ENCODE data around the gene IFT122. TPM values are rescaled to one million over a fixed set of nuclear protein-coding genes. Genes with fewer than 3 reads are reported as not detected.

IFT122 gene
- total and polyA plus RNA-seq, 4 donors: 26.5 to 44.0 (median 36.7) TPM

- H3K4me1 ChIP-seq (ENCODE audit: control insufficient read depth, insufficient read depth, low read length): peaks cover 29% of the 10 kb centered on the region
- no peaks in the 10 kb centered on the region for H3K27me3 ChIP-seq (ENCODE audit: control insufficient read depth, insufficient read depth, low read length)
- H3K36me3 ChIP-seq (ENCODE audit: control insufficient read depth, insufficient read depth, low read length): peaks cover 5% of the 10 kb centered on the region
- no peaks in the 10 kb centered on the region for H3K9me3 ChIP-seq (ENCODE audit: control insufficient read depth, insufficient read depth, low read length)
- 89% methylated on average over 6 of the region's 11 CpGs for WGBS (ENCODE audit: insufficient coverage)
- H3K4me3 ChIP-seq (ENCODE audit: low read depth, low read length): no peak overlapping the region
- no peak for DNase-seq (ENCODE audit: low read depth in 4 of 6, low spot score in 6 of 6)
- no peak overlapping the region for H3K27ac ChIP-seq (ENCODE audit: low read depth, low read length)
Observed at GRCh38 chr3:129527262-129527661, 87.2 kb downstream of the IFT122 start.

GRCh38 chr3:129528589-129529100 is 88.6 kb downstream of the IFT122 start, which contains the start of gene RHO:
Gene RHO, plus strand, starts transcription at chr3:129528639. Its CDS starts 95 bp downstream, at chr3:129528734.
- Histone ChIP-seq H3K36me3 (ENCODE audit: control insufficient read depth, insufficient read depth, low read length) (no peaks in the 10 kb centered on the region), H3K27me3 (ENCODE audit: control insufficient read depth, insufficient read depth, low read length) (no peaks in the 10 kb centered on the region), H3K27ac (ENCODE audit: low read depth, low read length) (no peak within 1 kb of the TSS), H3K9me3 (ENCODE audit: control insufficient read depth, insufficient read depth, low read length) (no peaks in the 10 kb centered on the region), H3K4me1 (ENCODE audit: control insufficient read depth, insufficient read depth, low read length) (peaks cover 23% of the 10 kb centered on the region), H3K4me3 (ENCODE audit: low read depth, low read length) (no peak within 1 kb of the TSS)
- DNase-seq (ENCODE audit: low read depth in 4 of 6, low spot score in 6 of 6): no peak
- 93% methylated on average over 14 of the region's 18 CpGs for WGBS (ENCODE audit: insufficient coverage)

GRCh38 chr3:129529436-129530210 is 89.6 kb downstream of the IFT122 start:
- H3K4me1 ChIP-seq (ENCODE audit: control insufficient read depth, insufficient read depth, low read length): peaks cover 23% of the 10 kb centered on the region
- no peaks in the 10 kb centered on the region for H3K27me3 ChIP-seq (ENCODE audit: control insufficient read depth, insufficient read depth, low read length)
- no peak for DNase-seq (ENCODE audit: low read depth in 4 of 6, low spot score in 6 of 6)
- no peak overlapping the region for H3K27ac ChIP-seq (ENCODE audit: low read depth, low read length)
- 78% methylated on average over 5 of the region's 12 CpGs for WGBS (ENCODE audit: insufficient coverage)
- no peaks in the 10 kb centered on the region for H3K36me3 ChIP-seq (ENCODE audit: control insufficient read depth, insufficient read depth, low read length)
- no peaks in the 10 kb centered on the region for H3K9me3 ChIP-seq (ENCODE audit: control insufficient read depth, insufficient read depth, low read length)
- no peak overlapping the region for H3K4me3 ChIP-seq (ENCODE audit: low read depth, low read length)

GRCh38 chr3:129530251-129530791 is 90.3 kb downstream of the IFT122 start:
- DNase-seq (ENCODE audit: low read depth in 4 of 6, low spot score in 6 of 6): peak in 2 of 6 donors; percentile 11 to 50
- H3K4me1 ChIP-seq (ENCODE audit: control insufficient read depth, insufficient read depth, low read length): peaks cover 23% of the 10 kb centered on the region
- no peak overlapping the region for H3K4me3 ChIP-seq (ENCODE audit: low read depth, low read length)
- H3K9me3 ChIP-seq (ENCODE audit: control insufficient read depth, insufficient read depth, low read length): no peaks in the 10 kb centered on the region
- 30% methylated on average over 4 of the region's 6 CpGs for WGBS (ENCODE audit: insufficient coverage)
- no peaks in the 10 kb centered on the region for H3K36me3 ChIP-seq (ENCODE audit: control insufficient read depth, insufficient read depth, low read length)
- no peaks in the 10 kb centered on the region for H3K27me3 ChIP-seq (ENCODE audit: control insufficient read depth, insufficient read depth, low read length)
- no peak overlapping the region for H3K27ac ChIP-seq (ENCODE audit: low read depth, low read length)

DNA sequence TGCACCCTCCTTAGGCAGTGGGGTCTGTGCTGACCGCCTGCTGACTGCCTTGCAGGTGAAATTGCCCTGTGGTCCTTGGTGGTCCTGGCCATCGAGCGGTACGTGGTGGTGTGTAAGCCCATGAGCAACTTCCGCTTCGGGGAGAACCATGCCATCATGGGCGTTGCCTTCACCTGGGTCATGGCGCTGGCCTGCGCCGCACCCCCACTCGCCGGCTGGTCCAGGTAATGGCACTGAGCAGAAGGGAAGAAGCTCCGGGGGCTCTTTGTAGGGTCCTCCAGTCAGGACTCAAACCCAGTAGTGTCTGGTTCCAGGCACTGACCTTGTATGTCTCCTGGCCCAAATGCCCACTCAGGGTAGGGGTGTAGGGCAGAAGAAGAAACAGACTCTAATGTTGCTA is 90.8 kb downstream of the IFT122 start:
- H3K36me3 ChIP-seq (ENCODE audit: control insufficient read depth, insufficient read depth, low read length): no peaks in the 10 kb centered on the region
- H3K9me3 ChIP-seq (ENCODE audit: control insufficient read depth, insufficient read depth, low read length): no peaks in the 10 kb centered on the region
- H3K27me3 ChIP-seq (ENCODE audit: control insufficient read depth, insufficient read depth, low read length): no peaks in the 10 kb centered on the region
- 95% methylated on average over 13 of the region's 13 CpGs for WGBS (ENCODE audit: insufficient coverage)
- no peak for DNase-seq (ENCODE audit: low read depth in 4 of 6, low spot score in 6 of 6)
- H3K4me1 ChIP-seq (ENCODE audit: control insufficient read depth, insufficient read depth, low read length): peaks cover 23% of the 10 kb centered on the region
- H3K27ac ChIP-seq (ENCODE audit: low read depth, low read length): no peak overlapping the region
- no peak overlapping the region for H3K4me3 ChIP-seq (ENCODE audit: low read depth, low read length)

GRCh38 chr3:129531699-129532098 is 91.7 kb downstream of the IFT122 start:
- DNase-seq (ENCODE audit: low read depth in 4 of 6, low spot score in 6 of 6): no peak
- H3K4me3 ChIP-seq (ENCODE audit: low read depth, low read length): no peak overlapping the region
- H3K4me1 ChIP-seq (ENCODE audit: control insufficient read depth, insufficient read depth, low read length): peaks cover 26% of the 10 kb centered on the region
- no peaks in the 10 kb centered on the region for H3K27me3 ChIP-seq (ENCODE audit: control insufficient read depth, insufficient read depth, low read length)
- H3K27ac ChIP-seq (ENCODE audit: low read depth, low read length): no peak overlapping the region
- H3K36me3 ChIP-seq (ENCODE audit: control insufficient read depth, insufficient read depth, low read length): no peaks in the 10 kb centered on the region
- 94% methylated on average over 8 of the region's 11 CpGs for WGBS (ENCODE audit: insufficient coverage)
- no peaks in the 10 kb centered on the region for H3K9me3 ChIP-seq (ENCODE audit: control insufficient read depth, insufficient read depth, low read length)

DNA sequence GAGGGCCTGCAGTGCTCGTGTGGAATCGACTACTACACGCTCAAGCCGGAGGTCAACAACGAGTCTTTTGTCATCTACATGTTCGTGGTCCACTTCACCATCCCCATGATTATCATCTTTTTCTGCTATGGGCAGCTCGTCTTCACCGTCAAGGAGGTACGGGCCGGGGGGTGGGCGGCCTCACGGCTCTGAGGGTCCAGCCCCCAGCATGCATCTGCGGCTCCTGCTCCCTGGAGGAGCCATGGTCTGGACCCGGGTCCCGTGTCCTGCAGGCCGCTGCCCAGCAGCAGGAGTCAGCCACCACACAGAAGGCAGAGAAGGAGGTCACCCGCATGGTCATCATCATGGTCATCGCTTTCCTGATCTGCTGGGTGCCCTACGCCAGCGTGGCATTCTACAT is 92.2 kb downstream of the IFT122 start:
- 98% methylated on average over 20 of the region's 20 CpGs for WGBS (ENCODE audit: insufficient coverage)
- no peaks in the 10 kb centered on the region for H3K36me3 ChIP-seq (ENCODE audit: control insufficient read depth, insufficient read depth, low read length)
- H3K27me3 ChIP-seq (ENCODE audit: control insufficient read depth, insufficient read depth, low read length): no peaks in the 10 kb centered on the region
- DNase-seq (ENCODE audit: low read depth in 4 of 6, low spot score in 6 of 6): no peak
- no peaks in the 10 kb centered on the region for H3K9me3 ChIP-seq (ENCODE audit: control insufficient read depth, insufficient read depth, low read length)
- H3K27ac ChIP-seq (ENCODE audit: low read depth, low read length): no peak overlapping the region
- H3K4me1 ChIP-seq (ENCODE audit: control insufficient read depth, insufficient read depth, low read length): peaks cover 30% of the 10 kb centered on the region
- H3K4me3 ChIP-seq (ENCODE audit: low read depth, low read length): no peak overlapping the region

GRCh38 chr3:129533406-129533805 is 93.4 kb downstream of the IFT122 start:
- no peaks in the 10 kb centered on the region for H3K9me3 ChIP-seq (ENCODE audit: control insufficient read depth, insufficient read depth, low read length)
- no peak overlapping the region for H3K27ac ChIP-seq (ENCODE audit: low read depth, low read length)
- H3K4me3 ChIP-seq (ENCODE audit: low read depth, low read length): no peak overlapping the region
- peaks cover 22% of the 10 kb centered on the region for H3K4me1 ChIP-seq (ENCODE audit: control insufficient read depth, insufficient read depth, low read length)
- H3K27me3 ChIP-seq (ENCODE audit: control insufficient read depth, insufficient read depth, low read length): no peaks in the 10 kb centered on the region
- 91% methylated on average over 15 of the region's 16 CpGs for WGBS (ENCODE audit: insufficient coverage)
- no peak for DNase-seq (ENCODE audit: low read depth in 4 of 6, low spot score in 6 of 6)
- no peaks in the 10 kb centered on the region for H3K36me3 ChIP-seq (ENCODE audit: control insufficient read depth, insufficient read depth, low read length)

DNA sequence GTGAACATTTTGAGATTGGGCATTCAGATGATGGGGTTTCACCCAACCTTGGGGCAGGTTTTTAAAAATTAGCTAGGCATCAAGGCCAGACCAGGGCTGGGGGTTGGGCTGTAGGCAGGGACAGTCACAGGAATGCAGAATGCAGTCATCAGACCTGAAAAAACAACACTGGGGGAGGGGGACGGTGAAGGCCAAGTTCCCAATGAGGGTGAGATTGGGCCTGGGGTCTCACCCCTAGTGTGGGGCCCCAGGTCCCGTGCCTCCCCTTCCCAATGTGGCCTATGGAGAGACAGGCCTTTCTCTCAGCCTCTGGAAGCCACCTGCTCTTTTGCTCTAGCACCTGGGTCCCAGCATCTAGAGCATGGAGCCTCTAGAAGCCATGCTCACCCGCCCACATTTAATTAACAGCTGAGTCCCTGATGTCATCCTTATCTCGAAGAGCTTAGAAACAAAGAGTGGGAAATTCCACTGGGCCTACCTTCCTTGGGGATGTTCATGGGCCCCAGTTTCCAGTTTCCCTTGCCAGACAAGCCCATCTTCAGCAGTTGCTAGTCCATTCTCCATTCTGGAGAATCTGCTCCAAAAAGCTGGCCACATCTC is 94.5 kb downstream of the IFT122 start:
- Histone ChIP-seq H3K4me3 (ENCODE audit: low read depth, low read length) (no peak overlapping the region), H3K9me3 (ENCODE audit: control insufficient read depth, insufficient read depth, low read length) (no peaks in the 10 kb centered on the region), H3K27ac (ENCODE audit: low read depth, low read length) (no peak overlapping the region), H3K36me3 (ENCODE audit: control insufficient read depth, insufficient read depth, low read length) (no peaks in the 10 kb centered on the region), H3K27me3 (ENCODE audit: control insufficient read depth, insufficient read depth, low read length) (no peaks in the 10 kb centered on the region), H3K4me1 (ENCODE audit: control insufficient read depth, insufficient read depth, low read length) (peaks cover 19% of the 10 kb centered on the region)
- WGBS (ENCODE audit: insufficient coverage): 63% methylated on average over 4 of the region's 4 CpGs
- DNase-seq (ENCODE audit: low read depth in 4 of 6, low spot score in 6 of 6): no peak
